Loucy (cell line): Measurements from ENCODE around the gene CACNA1I.

Experiments used
- H2AFZ ChIP-seq: fragments of 200-600 bp; sonication (generic); 2 replicates; pipeline ENCODE4 v1.6.0; 2016; ENCODE audit warnings: antibody characterized with exemption, mild to moderate bottlenecking, low read length, moderate library complexity
- H3F3A ChIP-seq: fragments of 200-600 bp; 2 replicates; pipeline ENCODE4 v1.6.0; 2016; ENCODE audit warnings: antibody characterized with exemption, low read depth, mild to moderate bottlenecking
- H3K27me3 ChIP-seq: fragments of 200-600 bp; sonication (generic); 2 replicates; pipeline ENCODE4 v1.6.1; 2014; ENCODE audit warnings: low read length, mild to moderate bottlenecking; ENCODE audit not compliant: insufficient read depth, poor library complexity, severe bottlenecking
- H3K36me3 ChIP-seq: fragments of 200-600 bp; sonication (generic); 2 replicates; pipeline ENCODE4 v1.6.1; 2016; ENCODE audit warnings: low read length; ENCODE audit not compliant: insufficient read depth
- H3K4me1 ChIP-seq: fragments of 200-600 bp; sonication (generic); 2 replicates; pipeline ENCODE4 v1.5.1; 2014; ENCODE audit warnings: low read length, mild to moderate bottlenecking; ENCODE audit not compliant: insufficient read depth, poor library complexity, severe bottlenecking
- H3K4me2 ChIP-seq: fragments of 200-600 bp; sonication (generic); 2 replicates; pipeline ENCODE4 v1.6.0; 2014; ENCODE audit warnings: antibody characterized with exemption, low read length, low read depth, mild to moderate bottlenecking; ENCODE audit not compliant: poor library complexity, severe bottlenecking
- H3K4me3 ChIP-seq: fragments of 200-600 bp; sonication (generic); 2 replicates; pipeline ENCODE4 v1.5.1; 2014; ENCODE audit warnings: low read length, mild to moderate bottlenecking, mixed read lengths; ENCODE audit not compliant: poor library complexity, severe bottlenecking
- H3K79me2 ChIP-seq: fragments of 200-600 bp; sonication (generic); 2 replicates; pipeline ENCODE4 v1.6.1; 2014; ENCODE audit warnings: low read length; ENCODE audit not compliant: insufficient read depth
- H3K9ac ChIP-seq: fragments of 200-600 bp; sonication (generic); 2 replicates; pipeline ENCODE4 v1.6.0; 2014; ENCODE audit warnings: mild to moderate bottlenecking, low read depth, low read length, moderate library complexity; ENCODE audit not compliant: poor library complexity, severe bottlenecking
- H3K9me2 ChIP-seq: fragments of 200-600 bp; sonication (generic); replicated peaks from 2 replicates; pipeline ENCODE4 v1.6.1; 2016; ENCODE audit warnings: low read depth, low read length, mixed read lengths
- H3K9me3 ChIP-seq: fragments of 200-600 bp; sonication (generic); 2 replicates; pipeline ENCODE4 v1.6.1; 2014; ENCODE audit warnings: mild to moderate bottlenecking, antibody characterized with exemption, low read length, low read depth; ENCODE audit not compliant: insufficient read depth
- H4K20me1 ChIP-seq: fragments of 200-600 bp; sonication (generic); 2 replicates; pipeline ENCODE4 v1.6.0; 2014; ENCODE audit warnings: antibody characterized with exemption, low read length, mild to moderate bottlenecking; ENCODE audit not compliant: insufficient read depth, poor library complexity, severe bottlenecking
- EZH2phosphoT487 ChIP-seq: fragments of 200-600 bp; IDR thresholded peaks from 2 replicates; pipeline ENCODE4 v1.6.1; 2018; ENCODE audit warnings: antibody characterized with exemption, mild to moderate bottlenecking, moderate library complexity, borderline replicate concordance
- TF ChIP-seq, protein P1 (sequence below): fragments of 200-600 bp; sonication (generic); conservative IDR thresholded peaks from 2 replicates; pipeline ENCODE4 v1.5.1; 2014; ENCODE audit warnings: mild to moderate bottlenecking, antibody characterized with exemption, low read length

CACNA1I gene

DNA sequence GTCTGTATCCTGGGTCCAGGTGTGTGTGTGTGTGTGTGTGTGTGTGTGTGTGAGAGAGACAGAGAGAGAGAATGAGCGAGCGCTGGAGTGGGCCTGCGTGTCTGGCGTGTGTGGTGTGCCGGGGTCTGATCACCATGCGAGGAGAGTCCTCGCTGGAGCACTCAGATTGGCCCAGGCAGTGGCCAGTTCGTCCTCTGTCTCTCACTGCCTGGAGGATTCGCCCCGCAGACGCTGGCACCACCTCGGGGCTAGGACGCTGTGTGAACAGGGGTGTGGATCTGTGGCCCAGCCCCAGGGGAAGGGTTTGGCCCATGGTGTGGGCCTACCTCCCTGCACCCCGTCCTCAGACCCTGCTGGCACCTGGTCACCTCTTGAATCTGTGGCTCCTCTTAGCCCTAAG is 11.6 kb upstream of the CACNA1I start:
- Histone ChIP-seq H3K9ac (no peak overlapping the region), H3K79me2 (no peaks in the 10 kb centered on the region), H3K4me3 (no peak overlapping the region), H3K36me3 (no peaks in the 10 kb centered on the region), H4K20me1 (no peaks in the 10 kb centered on the region), H3K9me3 (no peaks in the 10 kb centered on the region), H3K9me2 (no peaks in the 10 kb centered on the region), H2AFZ (no peak overlapping the region), H3F3A (no peaks in the 10 kb centered on the region), H3K4me1 (no peaks in the 10 kb centered on the region), H3K4me2 (no peak overlapping the region), H3K27me3 (no peaks in the 10 kb centered on the region)
- no peak for TF ChIP-seq EZH2phosphoT487
- TF ChIP-seq, protein P1, sequence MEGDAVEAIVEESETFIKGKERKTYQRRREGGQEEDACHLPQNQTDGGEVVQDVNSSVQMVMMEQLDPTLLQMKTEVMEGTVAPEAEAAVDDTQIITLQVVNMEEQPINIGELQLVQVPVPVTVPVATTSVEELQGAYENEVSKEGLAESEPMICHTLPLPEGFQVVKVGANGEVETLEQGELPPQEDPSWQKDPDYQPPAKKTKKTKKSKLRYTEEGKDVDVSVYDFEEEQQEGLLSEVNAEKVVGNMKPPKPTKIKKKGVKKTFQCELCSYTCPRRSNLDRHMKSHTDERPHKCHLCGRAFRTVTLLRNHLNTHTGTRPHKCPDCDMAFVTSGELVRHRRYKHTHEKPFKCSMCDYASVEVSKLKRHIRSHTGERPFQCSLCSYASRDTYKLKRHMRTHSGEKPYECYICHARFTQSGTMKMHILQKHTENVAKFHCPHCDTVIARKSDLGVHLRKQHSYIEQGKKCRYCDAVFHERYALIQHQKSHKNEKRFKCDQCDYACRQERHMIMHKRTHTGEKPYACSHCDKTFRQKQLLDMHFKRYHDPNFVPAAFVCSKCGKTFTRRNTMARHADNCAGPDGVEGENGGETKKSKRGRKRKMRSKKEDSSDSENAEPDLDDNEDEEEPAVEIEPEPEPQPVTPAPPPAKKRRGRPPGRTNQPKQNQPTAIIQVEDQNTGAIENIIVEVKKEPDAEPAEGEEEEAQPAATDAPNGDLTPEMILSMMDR = no peak

GRCh38 chr22:39559456-39560105 is 11.0 kb upstream of the CACNA1I start:
- Histone ChIP-seq H3K27me3 (no peaks in the 10 kb centered on the region), H3F3A (no peaks in the 10 kb centered on the region), H3K9ac (no peak overlapping the region), H4K20me1 (no peaks in the 10 kb centered on the region), H3K36me3 (no peaks in the 10 kb centered on the region), H3K79me2 (no peaks in the 10 kb centered on the region), H3K9me3 (no peaks in the 10 kb centered on the region), H2AFZ (no peak overlapping the region), H3K4me2 (no peak overlapping the region), H3K4me3 (no peak overlapping the region), H3K4me1 (no peaks in the 10 kb centered on the region), H3K9me2 (no peaks in the 10 kb centered on the region)
- TF ChIP-seq EZH2phosphoT487 = no peak
- TF ChIP-seq, protein P1 = peak; percentile 78

DNA sequence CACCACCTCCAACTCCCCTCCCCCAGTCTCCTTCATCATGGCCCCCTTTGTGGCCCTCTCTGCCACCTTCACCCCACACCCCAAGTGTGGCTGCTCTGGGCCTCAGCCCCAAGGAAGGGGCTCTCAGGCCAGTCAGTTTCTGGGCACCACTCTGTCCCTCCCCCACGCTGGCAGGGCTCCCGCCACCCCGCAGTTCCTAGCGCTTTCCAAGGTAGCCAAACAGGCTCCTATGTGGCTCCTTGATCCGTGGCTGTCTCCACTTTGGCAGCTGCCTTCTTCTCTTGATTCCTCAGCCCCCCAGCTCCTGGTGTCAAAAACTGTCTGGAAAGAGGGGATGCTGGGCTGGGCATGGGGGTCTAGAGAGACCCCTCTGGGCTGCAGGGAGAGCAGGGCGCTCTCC is 10.4 kb upstream of the CACNA1I start:
- H2AFZ ChIP-seq = no peak overlapping the region
- H3K4me3 ChIP-seq = no peak overlapping the region
- TF ChIP-seq, protein P1 = no peak
- TF ChIP-seq EZH2phosphoT487 = no peak
- H4K20me1 ChIP-seq = no peaks in the 10 kb centered on the region
- H3K9ac ChIP-seq = no peak overlapping the region
- H3F3A ChIP-seq = no peaks in the 10 kb centered on the region
- no peaks in the 10 kb centered on the region for H3K9me2 ChIP-seq
- no peaks in the 10 kb centered on the region for H3K27me3 ChIP-seq
- H3K36me3 ChIP-seq = no peaks in the 10 kb centered on the region
- no peak overlapping the region for H3K4me2 ChIP-seq
- no peaks in the 10 kb centered on the region for H3K4me1 ChIP-seq
- H3K9me3 ChIP-seq = no peaks in the 10 kb centered on the region
- H3K79me2 ChIP-seq = no peaks in the 10 kb centered on the region
